Activated CD8-positive, alpha-beta memory T cell treated with anti-CD3 and anti-CD28 coated beads for 4 hours (primary cell): ENCODE data around the gene AHCTF1.
"Not testable (repeated sequence)": the region's sequence is repeated elsewhere in the genome, so short reads cannot be mapped to it uniquely, and the experiment has no call there.

Experiments used
- DNase-seq, 2 donors: peaks; one replicate each; pipeline ENCODE4 v3.0.0-alpha.2; 2020; ENCODE audit warnings: low read depth in 2 of 2

AHCTF1 gene

GRCh38 chr1:246923482-246923881 lies 8.3 kb downstream of the AHCTF1 start:
- DNase-seq: no peak

- no peak for DNase-seq
Observed at GRCh38 chr1:246921481-246921880, 10.3 kb downstream of the AHCTF1 start.

GRCh38 chr1:246919902-246920301 lies 11.8 kb downstream of the AHCTF1 start:
- no peak for DNase-seq

DNA sequence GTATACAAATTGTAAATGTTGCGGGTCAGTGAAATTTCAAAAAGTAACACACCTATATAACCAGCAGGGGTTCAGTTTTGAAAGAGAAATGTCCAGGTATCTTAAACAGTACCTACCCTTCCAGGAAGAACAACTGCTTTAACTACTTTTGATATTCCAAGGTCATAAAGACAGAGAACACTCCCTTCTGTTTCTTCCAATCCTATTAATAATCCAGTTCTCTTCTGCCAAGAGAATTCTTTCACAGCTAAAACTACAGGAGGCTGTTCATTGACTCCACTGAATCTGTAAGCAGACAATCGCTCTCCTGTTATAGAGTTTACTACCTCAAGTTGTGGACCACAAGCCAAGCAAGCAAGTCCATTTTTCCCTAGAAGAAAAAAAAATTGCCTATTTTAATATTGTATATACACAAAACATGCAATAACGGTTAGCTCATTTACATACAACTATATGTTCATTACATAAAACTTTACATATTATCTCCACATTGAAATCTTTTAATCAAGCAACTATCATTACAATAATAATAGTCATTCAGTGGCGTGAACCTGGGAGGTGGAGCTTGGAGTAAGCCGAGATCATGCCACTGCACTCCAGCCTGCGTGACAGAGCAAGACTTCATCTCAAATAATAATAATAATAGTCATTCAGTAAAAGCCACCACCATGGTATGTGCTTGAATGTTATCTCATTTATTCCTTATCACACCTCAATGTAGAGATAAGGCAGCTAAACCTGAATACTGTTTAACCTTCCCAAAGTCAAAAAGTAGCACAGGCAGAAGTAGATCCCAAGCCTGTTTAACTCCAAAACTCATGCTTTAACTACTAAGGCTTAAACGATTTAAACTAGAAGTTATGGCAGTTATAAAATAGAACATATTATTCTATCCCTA lies 15.5 kb downstream of the AHCTF1 start:
- DNase-seq: not testable (repeated sequence)

- DNase-seq: no peak
Observed at GRCh38 chr1:246907472-246907871, 24.3 kb downstream of the AHCTF1 start.

- no peak for DNase-seq
Observed at GRCh38 chr1:246906833-246907232, 24.9 kb downstream of the AHCTF1 start.

GRCh38 chr1:246901874-246902273 lies 29.9 kb downstream of the AHCTF1 start:
- no peak for DNase-seq

DNA sequence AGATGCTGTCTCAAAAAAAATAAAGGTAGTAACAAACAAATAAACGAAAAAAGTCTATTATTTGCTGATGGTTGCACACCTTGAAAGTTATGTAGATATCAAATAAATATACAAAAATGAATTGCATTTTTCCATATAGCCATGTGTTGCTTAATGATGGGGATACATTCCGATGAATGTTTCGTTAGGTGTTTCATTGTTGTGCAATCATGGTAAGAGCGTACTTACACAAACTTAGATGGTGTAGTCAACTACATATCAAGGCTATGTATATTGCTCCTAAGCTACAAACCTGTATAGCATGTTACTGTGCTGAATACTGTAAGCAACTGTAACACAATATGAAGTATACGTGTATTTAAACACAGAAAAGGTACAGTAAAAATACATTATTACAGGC lies 34.4 kb downstream of the AHCTF1 start:
- DNase-seq: no peak

DNA sequence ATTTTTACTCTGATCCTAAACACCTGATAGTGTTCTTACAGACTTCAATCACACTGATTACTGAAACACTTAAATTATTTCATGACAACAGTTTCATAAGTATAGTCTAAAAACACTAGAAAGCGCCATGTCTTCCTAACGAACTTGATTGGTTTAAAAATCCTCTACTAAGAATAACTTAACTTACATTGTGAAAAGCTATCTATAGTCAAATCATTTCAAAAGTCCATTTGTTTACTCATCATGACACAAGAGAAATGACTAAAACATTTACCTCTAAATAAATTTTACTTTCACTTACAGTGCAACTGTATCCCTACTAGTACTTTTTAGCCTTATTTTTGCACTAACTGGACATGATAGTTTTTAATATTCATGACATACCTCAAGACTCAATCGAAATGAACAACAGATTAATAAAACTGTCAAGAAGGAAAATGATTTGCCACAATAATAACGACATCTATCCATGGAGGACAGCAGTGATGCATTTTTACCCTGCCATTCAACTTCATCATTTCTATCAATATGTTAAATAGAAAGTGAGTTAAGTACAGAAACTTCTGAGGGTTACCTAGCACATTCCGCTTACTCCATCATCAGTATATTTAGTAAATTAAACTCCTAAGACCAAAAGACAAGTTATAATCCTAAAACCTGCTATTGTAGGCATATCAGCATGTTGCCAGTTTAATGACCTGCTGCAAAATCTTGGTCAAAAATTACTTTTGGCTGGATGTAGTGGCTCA lies 38.4 kb downstream of the AHCTF1 start:
- no peak for DNase-seq

DNA sequence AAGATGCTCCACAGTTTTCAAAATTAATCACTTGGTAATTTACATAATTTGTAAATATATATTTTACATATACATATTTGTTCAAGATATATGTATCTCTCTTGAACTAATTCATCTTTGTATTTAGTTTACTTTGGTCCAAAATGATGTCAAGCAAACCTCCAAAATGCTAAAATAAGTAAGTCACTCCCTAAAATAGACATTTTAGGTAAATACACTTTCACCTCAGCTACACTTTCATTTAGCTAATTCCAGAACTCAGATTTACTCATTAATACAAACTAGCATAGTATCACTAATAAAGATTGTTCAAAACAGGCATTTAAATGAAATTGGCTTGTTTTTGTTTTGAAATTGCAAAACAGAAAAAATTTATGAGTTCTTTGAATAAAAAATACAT lies 40.6 kb downstream of the AHCTF1 start:
- DNase-seq: no peak

DNA sequence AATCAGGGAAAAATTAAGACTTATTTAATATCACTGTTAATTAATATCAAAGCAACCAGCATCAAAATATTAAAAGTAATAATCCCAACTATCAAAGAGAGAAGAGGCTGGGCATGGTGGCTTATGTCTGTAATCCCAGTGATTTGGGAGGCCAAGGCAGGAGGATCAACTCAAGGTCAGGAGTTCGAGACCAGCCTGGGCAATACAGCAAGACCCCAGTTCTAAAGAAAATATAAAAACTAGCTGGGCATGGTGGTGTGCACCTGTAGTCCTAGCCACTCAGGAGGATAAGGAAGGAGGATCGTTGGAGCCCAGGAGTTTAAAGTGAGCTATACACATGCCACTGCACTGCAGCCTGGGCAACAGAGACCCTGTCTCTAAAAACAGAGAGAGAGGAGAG lies 43.2 kb downstream of the AHCTF1 start:
- DNase-seq: no peak

DNA sequence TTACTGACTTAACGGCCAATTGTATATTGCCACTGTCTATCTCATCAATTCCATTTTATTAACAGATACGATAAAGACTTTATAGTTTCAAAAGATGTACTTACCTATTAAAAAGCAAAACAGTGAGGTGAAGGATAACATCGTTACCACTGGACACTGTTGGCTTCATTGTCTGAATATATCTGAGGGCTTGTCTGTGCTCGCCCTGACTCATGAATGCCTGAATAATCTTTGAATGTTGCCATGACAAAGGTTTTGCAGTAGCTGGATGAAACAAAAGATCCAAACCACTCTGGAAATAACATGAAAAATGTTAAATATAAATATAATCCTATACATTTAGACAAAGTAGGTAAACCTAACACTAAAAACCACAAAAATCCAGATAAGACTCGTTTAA lies 46.4 kb downstream of the AHCTF1 start:
- DNase-seq: not testable (repeated sequence)

- no peak for DNase-seq
Observed at GRCh38 chr1:246878551-246878950, 53.2 kb downstream of the AHCTF1 start.

GRCh38 chr1:246876431-246876830 lies 55.3 kb downstream of the AHCTF1 start:
- DNase-seq: no peak

DNA sequence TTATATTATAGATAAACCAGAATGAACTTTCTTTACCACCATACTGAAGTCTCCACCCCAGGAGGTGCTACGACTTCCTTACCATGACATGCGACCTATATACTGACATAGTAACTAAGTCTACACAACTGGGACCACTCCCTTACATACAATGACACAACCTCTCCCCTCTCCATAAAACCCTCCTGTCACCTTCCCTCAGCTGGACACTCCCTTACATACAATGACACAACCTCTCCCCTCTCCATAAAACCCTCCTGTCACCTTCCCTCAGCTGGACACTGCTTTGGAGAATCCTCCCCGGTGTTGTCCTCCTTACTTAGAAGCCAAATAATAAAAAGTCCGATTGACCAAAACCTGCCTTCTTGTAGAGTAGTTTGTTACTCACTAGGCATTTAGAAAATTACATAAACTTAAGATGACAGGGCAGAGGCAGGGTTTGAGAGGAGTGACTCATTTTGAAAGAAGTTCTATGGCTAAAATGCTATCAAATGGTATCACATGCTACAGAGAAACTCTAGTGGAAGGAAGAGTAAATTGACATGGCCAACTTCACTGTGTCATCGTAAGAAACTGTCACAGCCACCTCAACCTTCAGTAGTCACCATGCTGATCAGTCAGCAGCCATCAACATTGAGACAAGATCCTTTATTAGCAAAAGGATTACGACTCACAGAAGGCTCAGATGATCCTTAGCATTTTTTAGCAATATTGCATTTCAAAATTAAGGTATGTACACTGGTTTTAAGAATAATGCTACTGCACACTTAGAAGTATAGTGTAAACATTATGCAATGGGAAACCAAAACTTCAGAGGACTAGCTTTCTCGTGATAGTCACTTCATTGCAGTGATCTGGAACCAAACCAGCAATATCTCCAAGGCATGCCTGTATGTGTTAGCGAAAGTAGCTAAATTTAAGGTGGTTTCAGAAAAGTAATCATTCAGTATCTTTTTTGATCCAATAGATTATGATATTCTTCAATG lies 56.4 kb downstream of the AHCTF1 start:
- no peak for DNase-seq

- no peak for DNase-seq
Observed at GRCh38 chr1:246865921-246866320, 65.8 kb downstream of the AHCTF1 start.

DNA sequence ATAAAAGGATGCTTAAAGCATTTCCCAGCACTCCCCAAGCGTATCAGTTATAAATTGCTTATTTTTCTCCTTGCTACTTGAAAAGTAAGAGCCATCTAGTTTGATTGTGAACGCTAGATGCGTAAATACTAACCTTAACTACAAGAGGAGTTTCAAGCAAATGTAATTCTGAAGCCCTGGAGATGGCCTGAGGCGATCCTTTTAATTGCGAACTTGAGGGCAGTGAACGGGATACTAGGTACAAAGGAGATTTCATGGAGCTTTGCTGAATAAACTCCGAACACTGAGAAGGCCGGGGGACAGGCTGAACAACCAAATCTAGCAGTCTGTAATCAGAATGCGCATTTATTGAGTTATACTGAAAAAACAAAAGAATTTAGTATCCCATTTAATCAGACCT lies 68.0 kb downstream of the AHCTF1 start:
- DNase-seq: not testable (repeated sequence)

DNA sequence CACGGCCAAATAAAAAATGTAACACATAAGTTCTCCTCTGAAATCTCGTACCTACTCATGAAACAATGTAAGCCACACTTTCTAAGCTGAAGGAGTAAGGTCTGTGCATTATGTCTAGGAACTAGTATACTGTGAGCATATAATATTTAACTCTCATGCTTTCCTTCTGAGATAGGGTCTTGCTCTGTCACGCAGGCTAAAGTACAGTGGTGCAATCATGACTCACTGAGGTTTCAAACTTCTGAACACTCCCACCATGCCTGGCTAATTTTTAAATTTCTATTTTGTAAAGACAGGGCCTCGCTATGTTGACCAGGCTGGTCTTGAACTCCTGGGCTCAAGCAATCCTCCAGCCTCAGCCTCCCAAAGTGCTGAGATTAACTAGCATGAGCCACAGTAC lies 71.3 kb downstream of the AHCTF1 start:
- no peak for DNase-seq

DNA sequence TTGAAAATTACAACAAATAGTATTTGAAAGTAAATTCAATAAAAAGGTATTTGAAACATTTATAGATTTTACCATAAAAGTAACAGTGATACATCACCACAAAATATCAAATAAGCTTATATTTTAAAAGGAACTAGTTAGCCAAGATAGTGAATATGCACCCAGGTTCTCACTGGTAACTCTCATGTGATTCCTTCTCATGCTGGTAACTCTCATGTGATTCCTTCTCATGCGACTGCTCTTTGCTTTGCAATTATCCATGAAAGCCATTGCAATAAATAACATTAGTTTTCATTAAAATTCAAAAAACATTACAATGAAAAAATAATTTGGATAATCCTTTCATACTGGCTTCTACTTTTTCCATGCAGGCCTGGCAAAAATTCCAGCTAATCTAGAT lies 75.4 kb downstream of the AHCTF1 start:
- no peak for DNase-seq

GRCh38 chr1:246850640-246851039 lies 81.1 kb downstream of the AHCTF1 start:
- DNase-seq: not testable (repeated sequence)

DNA sequence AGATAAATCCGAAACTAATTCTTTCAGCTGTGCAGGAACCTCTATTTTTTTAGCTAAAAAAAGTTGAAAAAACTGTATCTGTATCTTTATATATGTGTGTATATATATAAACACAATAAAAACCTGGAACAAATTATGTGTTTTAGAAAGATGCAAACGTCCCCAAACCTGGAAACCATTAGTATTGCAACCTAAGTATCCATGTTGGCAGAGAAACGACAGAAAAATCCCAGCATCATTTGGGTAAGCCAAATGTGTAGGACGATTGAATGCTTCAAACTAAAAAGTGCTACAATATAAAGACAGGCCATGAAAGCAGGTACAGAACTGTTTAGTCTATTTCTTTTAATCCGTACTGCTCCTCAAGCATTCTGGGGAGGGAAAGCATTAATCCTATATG lies 87.9 kb downstream of the AHCTF1 start:
- DNase-seq: no peak

DNA sequence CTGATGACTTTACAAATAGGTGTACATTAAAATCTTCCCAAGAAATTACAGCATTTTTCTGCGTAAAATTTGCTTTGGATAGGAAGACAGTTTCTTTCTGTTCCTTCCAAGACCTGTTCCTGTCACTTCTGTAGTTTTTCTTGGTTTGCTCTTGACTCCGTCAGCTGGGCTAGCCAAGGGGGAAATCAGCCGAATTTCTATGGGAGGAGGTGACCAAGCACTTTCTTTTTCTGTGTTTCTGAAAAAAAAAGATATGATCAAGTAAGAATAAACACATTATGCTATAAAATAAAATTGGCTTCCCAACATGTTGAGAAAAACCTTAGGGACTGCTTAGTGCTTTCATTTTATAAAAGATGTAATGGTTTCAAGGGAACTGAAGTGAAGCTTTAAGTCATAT lies 91.0 kb downstream of the AHCTF1 start:
- not testable (repeated sequence) for DNase-seq
